A172 (cell line): Measurements from ENCODE around the gene SETD3. TPM values are rescaled to one million over a fixed set of nuclear protein-coding genes. Genes with fewer than 3 reads are reported as not detected.

ENCODE experiments used
- DNase-seq: peaks from one replicate; pipeline ENCODE4 v3.0.0-alpha.2; 2015; ENCODE audit warnings: low spot score
- total RNA-seq: library from RNA; depleted of rRNA; stranded (reverse); fragments of >200 nt; shearing (Covaris generic); gene quantifications from 2 replicates; pipeline ENCODE4 v1.2.3, GENCODE V29; 2014

SETD3 gene
- total RNA-seq, 1 experiment from 2014 or later: 39.0 TPM

DNA sequence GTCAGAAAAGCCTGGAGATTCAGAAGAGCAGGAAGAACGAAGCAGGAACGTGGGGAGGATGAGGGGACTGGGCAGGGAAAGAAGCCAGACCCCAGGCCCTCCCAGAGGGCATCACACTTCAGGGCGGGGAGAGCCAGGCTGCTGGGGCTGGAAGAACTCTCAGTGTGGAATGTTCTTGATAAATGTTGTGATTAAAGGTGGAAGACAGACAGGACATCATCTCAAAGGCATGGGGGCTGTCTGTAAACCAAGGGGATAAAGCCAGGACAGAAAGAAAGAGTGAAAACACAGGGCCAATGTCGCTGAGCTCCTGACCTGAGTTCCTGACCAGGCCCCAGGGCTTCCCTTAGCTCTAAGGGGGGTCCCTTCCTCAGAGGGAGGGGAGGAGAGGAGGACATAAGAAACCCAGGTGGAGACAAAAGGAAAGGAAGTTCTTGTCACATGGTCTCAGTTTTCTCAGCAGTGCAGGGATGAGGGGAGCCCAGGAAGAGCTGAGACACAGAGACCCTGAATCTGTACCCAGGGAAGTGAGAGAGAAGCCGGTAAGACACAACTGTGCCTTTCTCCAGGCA lies 56.3 kb downstream of the SETD3 start:
- no peak for DNase-seq

DNA sequence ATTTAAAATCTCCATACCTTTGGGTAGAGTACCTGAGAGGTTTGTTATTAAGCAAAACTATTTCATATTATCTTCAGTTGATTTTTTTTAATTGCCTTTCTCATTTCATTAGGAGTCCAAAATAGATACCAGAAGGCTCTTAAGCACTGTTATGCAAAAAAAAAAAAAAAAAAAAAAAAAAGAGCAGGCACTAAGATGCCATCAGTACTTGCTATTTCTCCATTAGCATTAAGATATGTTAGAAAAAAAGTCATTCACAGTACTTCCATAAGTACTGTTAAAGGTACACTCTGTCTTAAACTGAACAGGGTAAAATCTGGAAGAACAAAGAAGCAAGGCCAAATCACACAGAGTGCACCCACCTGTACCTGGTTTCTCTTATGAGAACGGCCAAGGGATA lies 57.2 kb downstream of the SETD3 start:
- no peak for DNase-seq

DNA sequence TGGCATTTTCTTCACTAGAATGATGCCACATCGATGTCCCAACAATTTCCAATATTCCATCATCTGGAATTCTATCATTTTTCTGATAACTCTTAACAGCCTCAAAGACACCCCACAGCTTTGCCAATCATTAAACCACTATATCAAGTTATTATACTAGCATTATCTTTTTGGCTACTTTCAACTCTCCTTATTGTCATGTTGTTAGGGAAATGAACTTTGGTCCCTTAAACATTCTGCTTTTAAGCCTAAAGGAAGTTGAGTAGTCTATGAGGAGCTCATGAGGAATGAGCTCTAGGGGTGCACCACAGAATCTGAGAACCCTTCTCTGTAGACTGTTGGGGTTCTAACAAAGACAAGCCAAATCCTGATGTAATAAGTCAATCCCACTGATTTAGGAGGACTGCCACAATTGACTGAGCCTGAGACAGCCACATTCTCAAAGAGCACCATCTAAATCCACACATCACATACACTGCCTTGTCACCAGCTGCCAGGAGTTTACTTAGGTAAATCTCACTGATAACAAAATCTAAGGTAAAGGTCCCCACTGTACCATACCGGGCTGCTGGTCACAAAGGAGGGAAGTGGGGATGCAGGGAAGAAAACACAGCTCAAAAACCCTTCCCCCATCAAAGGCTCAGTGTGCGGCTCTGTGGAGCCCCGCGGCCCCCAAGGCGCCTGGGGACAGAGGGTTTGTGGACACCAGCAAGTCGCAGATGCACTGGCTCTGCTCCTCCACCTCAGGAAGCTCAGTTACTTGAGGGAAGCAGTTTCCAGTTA lies 58.2 kb downstream of the SETD3 start:
- DNase-seq: no peak

DNA sequence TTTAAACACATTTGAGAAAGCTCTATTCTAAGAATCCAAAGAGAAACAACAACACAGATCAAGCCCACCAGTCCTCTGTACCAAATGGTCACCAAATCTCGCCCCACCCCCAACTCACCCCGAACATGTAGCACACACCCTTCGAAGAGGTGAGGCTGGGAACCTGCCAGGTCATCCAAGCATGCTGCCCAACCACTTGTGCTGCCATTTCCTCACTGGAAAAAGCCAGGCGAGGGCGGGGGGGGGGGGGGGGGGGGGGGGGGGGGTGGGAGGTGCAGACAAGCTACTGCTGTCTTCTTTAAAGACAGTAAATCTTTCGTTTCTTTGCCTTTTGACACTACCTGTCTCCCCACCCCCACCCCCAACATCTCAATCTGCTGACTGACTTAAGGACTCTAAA lies 59.9 kb downstream of the SETD3 start:
- DNase-seq: no peak

DNA sequence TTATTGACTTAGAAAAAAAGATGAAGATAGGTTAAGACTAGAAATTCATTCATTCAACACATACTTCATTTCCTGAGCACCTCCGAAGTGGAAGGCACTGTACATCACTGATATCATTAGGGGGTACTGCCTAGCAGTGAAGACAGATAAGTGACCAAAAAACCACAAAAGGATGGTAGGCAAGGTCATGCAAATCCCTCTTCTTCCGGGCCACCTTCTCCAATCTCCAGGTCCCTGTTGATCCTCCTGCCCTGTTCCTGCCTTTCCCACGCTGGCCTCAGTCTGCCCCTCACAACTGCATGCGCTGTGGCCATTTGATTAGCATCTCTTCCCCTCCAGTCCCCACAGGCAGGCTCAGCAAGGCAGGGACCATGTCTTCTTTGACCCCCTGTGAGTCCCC lies 60.8 kb downstream of the SETD3 start:
- DNase-seq: no peak

DNA sequence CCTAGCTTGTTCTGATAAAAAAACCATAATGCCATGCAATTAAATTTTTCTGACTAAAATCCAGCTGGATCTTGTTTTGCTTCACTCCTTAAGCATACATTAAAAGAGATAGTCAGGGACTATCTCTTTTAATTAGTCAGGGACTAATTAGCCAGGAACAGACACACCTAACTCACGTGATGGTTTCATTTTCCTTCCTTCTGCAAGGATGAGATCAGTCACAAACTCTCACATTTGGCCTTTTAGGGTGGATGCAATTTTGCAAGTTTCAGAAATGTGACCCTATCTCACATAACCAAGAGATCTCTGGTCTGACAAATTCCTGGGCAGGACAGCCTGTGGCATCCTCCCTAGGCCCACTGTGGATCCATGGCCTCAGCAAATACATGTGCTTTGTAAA lies 62.4 kb downstream of the SETD3 start:
- no peak for DNase-seq

DNA sequence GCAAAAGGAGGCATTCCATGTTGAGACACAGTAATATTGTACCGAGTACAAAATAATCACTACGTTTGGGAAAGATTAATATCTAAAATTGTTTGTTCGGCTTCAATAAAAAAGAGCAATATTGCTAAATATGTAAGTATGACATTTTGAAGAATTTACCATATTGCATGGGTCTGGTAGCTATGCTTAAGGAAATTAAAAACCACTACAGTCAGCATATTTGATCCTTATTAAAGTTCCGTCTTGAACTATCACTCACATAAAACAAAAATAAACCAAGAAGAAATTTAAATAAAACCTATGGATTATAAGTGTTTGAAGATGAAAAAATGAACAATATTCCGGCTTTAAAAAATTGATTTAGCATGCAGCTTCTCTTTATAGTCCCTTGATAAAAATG lies 63.8 kb downstream of the SETD3 start:
- DNase-seq: no peak

DNA sequence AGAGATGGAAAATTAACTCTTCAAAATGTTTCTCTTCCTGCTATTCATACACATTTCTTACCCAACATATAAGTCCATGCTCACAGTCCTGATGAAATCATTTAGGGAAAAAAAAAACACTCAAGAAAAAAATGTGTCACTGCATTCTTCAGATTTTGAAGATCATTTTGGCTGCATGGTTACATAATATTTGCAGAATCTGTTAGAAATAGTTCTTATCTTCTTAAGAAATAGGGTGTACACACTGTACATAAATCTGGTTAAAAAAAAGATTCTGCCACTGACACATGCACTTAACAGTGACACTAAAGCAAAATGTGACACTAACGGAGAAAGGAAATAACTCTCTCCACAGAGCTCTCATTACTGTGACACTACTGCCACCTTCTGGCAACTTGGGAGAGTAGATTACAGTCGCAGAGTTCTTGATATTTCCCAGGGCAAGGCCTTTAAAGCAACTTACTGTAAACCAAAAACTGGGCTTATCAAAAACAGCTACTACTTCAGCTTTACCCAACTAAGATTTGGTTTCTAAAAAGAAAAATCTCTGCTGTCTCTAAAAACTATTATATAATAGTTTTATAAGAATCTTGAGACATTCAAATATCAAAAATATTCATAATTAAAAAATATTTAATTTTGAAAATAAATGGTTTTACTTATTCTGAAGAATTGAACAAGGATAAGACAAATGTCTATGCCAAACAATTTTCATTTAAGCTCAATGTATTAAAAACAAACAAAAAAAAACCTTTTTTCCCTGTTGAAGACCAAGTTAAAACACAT lies 65.0 kb downstream of the SETD3 start:
- DNase-seq: peak; percentile 62

DNA sequence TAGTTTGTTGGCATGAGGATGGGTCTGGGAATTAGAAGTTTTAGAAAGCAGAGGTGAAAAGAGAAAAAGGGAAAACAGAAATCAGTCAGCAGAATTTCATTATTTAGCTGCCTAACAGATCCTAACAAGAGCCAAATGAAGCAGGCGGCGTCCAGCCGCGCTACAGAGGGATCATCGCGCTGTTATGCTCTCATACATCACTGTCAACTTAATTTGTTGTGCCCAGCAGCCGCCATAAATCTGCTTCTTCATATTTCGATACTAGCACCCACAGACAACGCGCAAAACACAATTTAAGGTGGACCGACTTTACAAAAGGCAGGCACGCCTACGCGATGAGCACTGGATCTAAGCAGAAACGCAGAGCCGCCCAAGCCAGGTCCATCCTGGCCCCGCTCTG lies 66.7 kb downstream of the SETD3 start:
- DNase-seq: no peak

DNA sequence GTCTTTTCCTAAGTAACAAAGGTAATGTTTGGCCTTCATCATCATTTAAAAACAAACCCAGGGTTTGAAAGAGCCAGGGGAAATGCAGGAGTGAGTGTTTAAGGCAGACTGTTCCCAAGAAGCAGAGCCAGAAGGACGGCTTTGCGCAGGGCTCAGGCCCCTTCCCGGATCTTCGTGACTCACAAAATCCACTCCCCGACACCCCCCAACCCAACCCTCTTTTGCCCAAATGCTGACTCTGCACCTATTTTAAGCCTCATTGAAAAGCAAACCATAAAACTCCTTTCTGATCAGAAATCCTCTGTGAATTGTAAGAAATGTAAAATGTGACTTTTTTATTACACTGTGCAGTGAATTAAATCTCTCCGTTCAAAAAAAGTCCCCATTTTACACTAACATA lies 67.5 kb downstream of the SETD3 start:
- DNase-seq: no peak

DNA sequence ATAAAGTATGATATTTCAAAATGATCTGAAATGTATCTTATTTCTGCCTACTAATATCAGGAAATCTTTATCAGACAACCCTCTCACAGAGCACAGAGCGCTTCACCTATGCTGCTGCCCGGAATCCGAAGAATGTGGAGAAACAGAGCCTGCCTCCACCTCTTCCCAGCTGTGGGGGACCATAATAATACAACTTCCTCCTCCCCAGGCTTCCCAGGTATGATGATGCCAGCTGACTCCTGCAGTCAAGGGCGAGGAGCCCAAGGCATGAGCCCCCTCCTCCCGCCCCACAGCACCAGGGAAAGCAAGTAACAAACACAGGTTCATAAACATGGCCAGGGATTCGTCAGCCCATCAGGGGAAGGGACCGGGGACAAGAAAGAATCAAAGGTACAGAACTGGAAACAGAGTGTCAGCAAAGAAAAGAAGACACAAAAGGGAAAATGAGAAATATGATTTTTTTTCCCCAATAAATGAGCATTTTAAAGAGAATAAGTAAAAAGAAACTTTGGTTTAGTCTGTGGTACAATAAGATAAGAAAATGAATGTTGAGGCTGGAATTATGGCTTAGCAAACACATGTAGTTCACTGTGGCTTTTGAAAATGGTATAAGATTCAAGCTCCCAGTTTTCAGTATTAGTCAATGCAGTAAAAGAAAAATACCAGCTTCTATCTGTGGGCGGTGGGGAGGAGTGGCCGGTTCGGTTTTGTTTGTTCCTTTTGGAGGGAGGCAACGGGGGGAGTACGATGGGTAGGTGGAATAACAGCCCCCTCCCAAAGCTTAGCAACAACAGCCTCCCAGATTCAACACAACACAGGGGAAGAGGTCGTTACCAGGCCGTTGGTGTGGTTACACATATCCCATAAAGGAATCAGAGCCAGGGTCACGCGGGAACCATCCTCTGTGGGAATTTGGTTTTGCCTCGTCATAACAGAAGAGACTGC lies 68.3 kb downstream of the SETD3 start:
- no peak for DNase-seq

DNA sequence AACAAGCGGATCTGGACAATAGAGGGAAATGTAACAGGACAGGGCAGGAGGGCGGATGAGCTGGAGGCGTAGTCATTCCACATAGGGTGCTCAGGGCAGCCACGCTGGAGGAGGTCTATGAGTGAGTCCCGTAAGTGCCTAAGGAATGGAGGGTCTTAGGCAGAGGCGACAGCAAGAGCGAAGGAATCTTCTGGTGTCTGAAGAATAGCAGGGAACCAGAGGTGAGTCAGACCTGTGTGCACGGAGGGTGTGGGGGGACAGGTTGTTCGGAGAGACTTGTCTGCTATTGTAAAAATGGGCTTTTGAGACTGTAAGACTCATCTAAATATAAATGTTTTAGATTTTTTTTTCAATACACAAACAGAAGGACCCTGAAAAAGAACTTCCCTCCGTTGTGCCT lies 70.6 kb downstream of the SETD3 start:
- no peak for DNase-seq

DNA sequence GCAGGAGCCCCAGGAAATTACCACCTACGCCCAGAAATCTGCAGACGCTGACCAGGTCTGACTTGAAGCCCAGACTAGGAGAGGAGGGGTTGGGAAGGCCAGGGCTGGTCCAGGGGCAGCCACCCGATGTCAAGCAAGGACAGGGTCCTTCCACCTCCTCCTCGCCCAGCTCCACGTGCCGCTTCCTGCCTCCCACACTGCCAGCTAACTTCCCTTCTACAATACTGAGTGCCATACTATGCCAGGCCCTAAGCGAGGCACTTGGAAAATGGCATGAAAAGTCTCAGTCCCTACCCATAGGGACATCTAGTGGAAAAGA lies 71.7 kb downstream of the SETD3 start:
- no peak for DNase-seq

DNA sequence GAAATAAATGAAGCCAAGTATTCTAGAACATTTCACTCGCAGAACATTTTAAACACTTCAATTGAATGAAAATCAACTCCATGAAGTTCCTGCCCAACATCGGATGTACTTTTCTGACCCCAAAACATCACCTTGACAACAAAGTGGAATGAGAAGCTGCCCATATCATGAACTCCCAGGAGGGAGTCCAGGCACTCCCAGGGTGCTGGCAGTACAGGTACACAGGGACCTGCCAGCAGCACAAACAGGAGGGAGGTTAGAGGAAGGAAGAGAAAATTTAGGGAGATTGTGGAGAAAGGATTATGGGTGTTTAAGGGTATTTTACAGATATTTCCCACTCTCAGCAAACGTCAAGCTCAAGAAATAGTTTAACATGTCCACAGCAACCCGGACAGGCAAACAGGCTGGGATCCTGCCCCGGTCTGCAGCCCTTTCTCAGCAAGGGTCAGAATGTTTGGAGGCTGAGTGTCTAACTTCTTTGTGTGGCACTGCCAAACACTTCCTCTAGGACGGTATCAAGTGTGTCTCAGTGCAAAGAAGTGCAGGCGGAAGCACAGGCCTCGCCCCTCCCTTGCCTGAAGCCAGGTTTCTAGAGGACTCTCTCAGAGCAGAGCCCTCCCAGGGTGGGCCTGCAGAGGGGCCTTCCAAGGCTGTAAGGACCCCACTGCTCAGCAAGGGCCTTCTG lies 72.2 kb downstream of the SETD3 start:
- DNase-seq: no peak

DNA sequence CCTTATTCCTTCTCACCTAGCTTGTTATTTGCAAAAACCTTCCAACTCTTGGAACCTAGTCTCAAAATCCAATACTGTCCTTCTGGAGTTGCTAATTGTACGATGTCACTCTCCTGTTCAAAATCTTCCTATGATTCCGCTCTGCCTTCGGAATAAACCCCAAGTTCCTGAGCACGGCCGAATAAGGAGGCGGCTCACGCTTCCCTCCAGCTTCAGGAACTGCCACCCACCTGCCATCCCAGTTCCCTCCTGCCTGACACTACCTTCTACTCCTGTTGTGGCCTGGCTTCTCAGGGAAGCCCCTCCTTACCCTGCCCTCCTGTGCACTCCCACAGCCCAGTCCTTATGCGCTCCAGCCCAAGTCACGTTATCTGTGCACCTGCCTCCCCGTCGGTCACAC lies 73.2 kb downstream of the SETD3 start:
- DNase-seq: no peak

DNA sequence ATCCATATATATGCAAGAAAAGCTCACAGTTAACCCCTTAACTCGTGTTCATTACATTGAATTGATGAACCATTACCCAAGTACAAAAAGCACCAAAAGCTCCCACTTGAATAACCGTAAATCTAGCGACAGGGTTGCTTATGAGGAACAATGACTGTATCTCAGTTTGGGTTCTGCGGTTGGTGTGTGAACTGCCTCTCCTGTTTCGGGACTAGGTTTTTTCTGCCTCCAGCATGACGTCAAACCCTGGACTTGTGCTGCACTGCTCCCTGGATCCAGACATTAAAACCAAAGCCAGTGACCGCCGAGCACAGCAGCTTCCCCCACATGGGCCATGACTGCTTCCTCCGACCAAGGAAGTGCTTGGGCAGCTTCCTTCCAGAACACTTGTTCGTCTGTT lies 77.7 kb downstream of the SETD3 start:
- DNase-seq: no peak

DNA sequence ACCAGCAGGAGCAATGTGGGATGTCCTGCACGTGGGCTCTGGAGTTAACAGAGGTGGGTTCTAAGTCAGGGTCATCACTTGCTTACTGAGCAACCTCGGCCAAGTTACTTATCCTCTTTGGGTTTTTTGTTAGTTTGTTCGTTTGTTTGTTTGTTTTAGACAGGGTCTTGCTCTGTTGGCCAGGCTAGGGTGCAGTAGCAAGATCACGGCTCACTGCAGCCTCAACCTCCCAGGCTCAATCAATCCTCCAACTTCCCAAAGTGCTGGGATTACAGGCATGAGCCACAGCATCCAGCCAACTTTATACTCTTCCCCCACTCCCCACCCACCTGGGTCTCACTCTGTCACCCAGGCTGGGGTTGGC lies 78.4 kb downstream of the SETD3 start:
- no peak for DNase-seq

DNA sequence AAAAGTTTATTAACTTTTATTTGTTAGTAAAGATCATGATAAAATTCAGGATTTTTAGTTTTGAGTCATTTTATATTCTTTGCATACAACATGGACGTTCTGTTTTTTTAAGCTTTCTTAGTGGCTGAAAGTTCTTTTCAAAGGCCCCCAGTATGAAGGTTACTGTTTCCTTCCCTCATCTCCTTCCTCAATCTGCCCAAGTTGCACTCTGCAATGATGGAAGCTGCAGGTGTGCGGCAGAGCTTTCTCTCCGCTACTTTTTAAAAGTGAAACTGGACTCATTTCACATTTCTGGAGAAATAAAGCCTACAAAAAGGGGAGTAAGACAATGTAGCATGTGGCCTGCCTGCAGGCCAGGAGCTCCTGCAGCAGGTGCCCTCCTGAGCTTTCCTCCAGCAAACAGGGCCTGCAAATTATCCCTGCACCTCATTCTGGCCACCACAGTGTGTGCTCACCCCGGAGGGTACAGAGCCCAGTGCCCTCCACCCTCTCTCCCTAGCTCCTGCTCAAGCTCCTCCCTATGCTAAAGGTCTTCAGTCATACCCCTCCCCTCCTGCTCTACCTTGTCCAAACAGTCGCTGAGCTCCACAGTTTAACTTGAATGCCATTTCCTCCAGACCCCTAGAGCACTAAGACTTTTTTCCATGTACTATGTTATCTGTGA lies 78.9 kb downstream of the SETD3 start:
- DNase-seq: no peak

DNA sequence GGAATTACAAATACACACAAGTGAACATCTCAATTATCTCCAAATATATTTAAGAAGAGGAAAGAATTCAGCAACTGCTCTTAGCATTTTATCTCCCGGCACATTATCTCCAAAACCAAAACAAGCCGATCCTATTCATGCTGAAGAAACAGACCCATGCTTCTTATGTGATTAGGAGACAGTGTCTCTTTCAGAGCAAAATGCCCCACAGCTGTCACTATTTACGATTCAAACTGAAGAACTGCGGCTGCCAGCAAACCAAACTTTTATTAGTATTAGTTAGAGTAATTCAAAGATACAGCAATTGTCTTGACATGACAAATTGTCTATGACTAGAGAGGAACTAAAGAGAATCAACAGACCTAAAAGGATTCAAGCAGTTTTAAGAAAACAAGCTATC lies 79.4 kb downstream of the SETD3 start:
- DNase-seq: no peak

DNA sequence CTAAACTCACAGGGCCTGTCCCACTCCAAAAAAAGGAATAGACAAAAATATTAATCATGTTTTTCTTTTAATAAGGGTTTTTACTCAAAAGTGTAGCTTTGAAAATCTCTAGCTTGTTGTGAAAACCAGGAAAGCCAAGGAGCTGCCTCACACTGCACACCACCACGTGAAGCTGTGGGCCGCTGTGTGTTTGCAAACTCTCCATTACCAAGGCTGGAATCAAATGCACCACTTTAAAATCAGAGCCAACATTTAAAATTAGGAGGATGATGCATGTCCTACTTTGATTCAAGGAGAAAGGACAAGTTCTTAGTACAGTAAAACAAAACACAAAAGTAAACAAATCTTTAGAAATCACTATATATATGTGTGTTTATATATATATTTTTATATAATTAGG lies 83.0 kb downstream of the SETD3 start:
- DNase-seq: no peak

DNA sequence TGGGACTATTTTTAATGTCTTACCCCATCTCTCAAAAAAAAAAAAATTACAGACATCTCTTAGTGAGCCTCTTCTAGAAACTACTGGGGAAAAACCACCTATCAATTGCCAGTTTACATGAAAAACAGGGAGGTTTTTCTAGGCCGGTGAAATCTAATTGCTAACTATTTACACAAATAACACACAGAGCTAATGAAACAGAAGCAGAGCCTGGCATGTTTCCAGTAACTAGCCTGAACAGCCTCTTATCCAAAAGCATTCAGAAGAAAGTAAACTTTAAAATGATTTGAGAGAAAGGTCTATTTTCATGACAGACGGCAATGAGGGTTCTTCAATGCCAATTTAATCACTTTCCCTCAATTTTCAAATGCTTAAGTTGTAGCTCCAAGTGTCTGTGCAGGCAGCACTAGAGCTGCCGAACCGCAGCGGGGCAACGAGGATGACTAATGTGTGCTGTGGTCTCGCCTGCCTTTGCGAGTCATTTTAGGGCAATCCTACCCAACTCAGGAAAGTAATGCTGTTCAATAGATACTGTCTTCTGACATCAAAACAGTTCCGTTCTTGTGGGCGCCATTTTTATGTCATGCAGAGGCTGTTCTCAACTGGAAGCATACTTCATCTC lies 84.6 kb downstream of the SETD3 start:
- DNase-seq: peak; percentile 60
